PC-3 (cell line): ENCODE measurements around the gene SAMHD1. TPM values are rescaled to one million over a fixed set of nuclear protein-coding genes. Genes with fewer than 3 reads are reported as not detected.
"Not testable (repeated sequence)": the region's sequence is repeated elsewhere in the genome, so short reads cannot be mapped to it uniquely, and the experiment has no call there.

ENCODE experiments used
- ATAC-seq: fragments of 200-7000 bp; cut with Tn5 transposase; 2 replicates; pipeline ENCODE4 v1.9.1; 2020; ENCODE audit warnings: mild to moderate bottlenecking, moderate library complexity
- BruUV-seq: library from RNA; stranded (reverse); fragments of 400-500 nt; replicated peaks from 2 replicates; lab custom pipeline; 2021; lab: Mats Ljungman, UMichigan
- CTCF ChIA-PET: fragments of 300-600 bp; sonication (Branson Sonifier 250); formaldehyde crosslinking; loops from one replicate; lab custom pipeline; 2022; ENCODE audit warnings: antibody characterized with exemption; lab: Charles Lee
- POLR2A ChIA-PET: fragments of 300-600 bp; sonication (Branson Sonifier 250); formaldehyde crosslinking; loops from one replicate; lab custom pipeline; 2022; ENCODE audit warnings: antibody characterized with exemption; ENCODE audit not compliant: unreplicated experiment; lab: Charles Lee
- DNase-seq: peaks from one replicate; pipeline ENCODE4 v3.0.0-alpha.2; 2015
- H2AFZ ChIP-seq: fragments of 300-600 bp; sonication (generic); 2 replicates; pipeline ENCODE4 v1.6.0; 2016; ENCODE audit warnings: antibody characterized with exemption, low read length
- H3F3A ChIP-seq: fragments of 300-600 bp; sonication (generic); one replicate; pipeline ENCODE4 v1.6.0; 2017; ENCODE audit warnings: antibody characterized with exemption, low read length, control low read depth, mild to moderate bottlenecking; ENCODE audit not compliant: unreplicated experiment
- H3K27ac ChIP-seq: fragments of 300-600 bp; sonication (generic); 2 replicates; pipeline ENCODE4 v1.5.1; 2016; ENCODE audit warnings: mild to moderate bottlenecking, low read length
- H3K27me3 ChIP-seq: fragments of 300-600 bp; sonication (generic); 2 replicates; pipeline ENCODE4 v1.6.1; 2016; ENCODE audit warnings: low read length, mixed read lengths
- H3K36me3 ChIP-seq: fragments of 300-600 bp; sonication (generic); 2 replicates; pipeline ENCODE4 v1.6.1; 2016; ENCODE audit warnings: low read depth, mixed run types, low read length, mixed read lengths
- H3K4me1 ChIP-seq: fragments of 300-600 bp; sonication (generic); 2 replicates; pipeline ENCODE4 v1.5.1; 2016; ENCODE audit warnings: low read length; ENCODE audit not compliant: insufficient read depth
- H3K4me2 ChIP-seq: fragments of 300-600 bp; sonication (generic); 2 replicates; pipeline ENCODE4 v1.6.0; 2016; ENCODE audit warnings: low read length
- H3K4me3 ChIP-seq: fragments of 300-600 bp; sonication (generic); 2 replicates; pipeline ENCODE4 v1.5.1; 2016; ENCODE audit warnings: mild to moderate bottlenecking, low read length, mixed read lengths
- H3K79me2 ChIP-seq: fragments of 300-600 bp; sonication (generic); 2 replicates; pipeline ENCODE4 v1.6.1; 2017; ENCODE audit warnings: low read length, mixed read lengths
- H3K9ac ChIP-seq: fragments of 300-600 bp; sonication (generic); 2 replicates; pipeline ENCODE4 v1.6.0; 2016; ENCODE audit warnings: mild to moderate bottlenecking, low read length
- H3K9me2 ChIP-seq: fragments of 300-600 bp; sonication (generic); replicated peaks from 2 replicates; pipeline ENCODE4 v1.6.1; 2016; ENCODE audit warnings: mixed run types, low read length, mixed read lengths
- H3K9me3 ChIP-seq: fragments of 300-600 bp; sonication (generic); 2 replicates; pipeline ENCODE4 v1.6.1; 2016; ENCODE audit warnings: low read length, mixed read lengths
- H4K20me1 ChIP-seq: fragments of 300-600 bp; sonication (generic); 2 replicates; pipeline ENCODE4 v1.6.1; 2016; ENCODE audit warnings: low read length, mixed read lengths
- EZH2 ChIP-seq: fragments of 300-600 bp; sonication (generic); IDR thresholded peaks from one replicate; pipeline ENCODE4 v1.6.1; 2017; ENCODE audit warnings: antibody characterized with exemption, mild to moderate bottlenecking, low read length; ENCODE audit not compliant: unreplicated experiment
- EZH2phosphoT487 ChIP-seq: fragments of 300-600 bp; sonication (generic); IDR thresholded peaks from 2 replicates; pipeline ENCODE4 v1.6.1; 2018; ENCODE audit warnings: mild to moderate bottlenecking, antibody characterized with exemption, low read length, borderline replicate concordance
- intact Hi-C: fragments of 100-400 bp; cut with micrococcal nuclease; formaldehyde crosslinking; loops from 2 replicates; pipeline ENCODE4 v1.9.0; 2023
- total RNA-seq: library from RNA; depleted of rRNA; stranded (reverse); fragments of >200 nt; gene quantifications from 2 replicates; pipeline ENCODE4 v1.2.3, GENCODE V29; 2014
- TF ChIP-seq, protein P1 (sequence below): fragments of 300-600 bp; sonication (generic); conservative IDR thresholded peaks from 2 replicates; pipeline ENCODE4 v1.5.1; 2017; ENCODE audit warnings: antibody characterized with exemption, low read depth, mild to moderate bottlenecking, low read length

The SAMHD1 gene
- total RNA-seq, 1 experiment from 2014 or later, result 24.2 TPM

DNA sequence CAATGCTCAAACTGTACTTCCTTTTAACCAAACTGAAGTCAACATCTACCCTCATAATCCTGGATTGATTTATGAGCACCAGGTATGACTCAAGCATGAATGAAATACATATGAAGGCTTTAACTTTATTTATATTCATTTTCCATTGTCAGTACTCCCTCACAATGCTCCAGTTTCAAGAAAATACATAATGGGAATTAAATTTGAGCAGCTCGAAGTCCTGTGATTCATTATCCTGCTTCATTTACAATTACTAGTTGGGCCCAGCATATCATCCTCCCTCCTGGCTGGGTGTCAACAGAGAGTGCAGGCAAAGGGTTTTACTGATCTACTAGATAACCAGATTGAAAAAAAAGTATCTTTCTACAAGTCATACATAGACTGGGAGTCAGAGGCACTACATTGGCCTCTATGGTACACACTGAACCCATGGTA is 10.1 kb downstream of the SAMHD1 start:
- peak; percentile 55 for DNase-seq

DNA sequence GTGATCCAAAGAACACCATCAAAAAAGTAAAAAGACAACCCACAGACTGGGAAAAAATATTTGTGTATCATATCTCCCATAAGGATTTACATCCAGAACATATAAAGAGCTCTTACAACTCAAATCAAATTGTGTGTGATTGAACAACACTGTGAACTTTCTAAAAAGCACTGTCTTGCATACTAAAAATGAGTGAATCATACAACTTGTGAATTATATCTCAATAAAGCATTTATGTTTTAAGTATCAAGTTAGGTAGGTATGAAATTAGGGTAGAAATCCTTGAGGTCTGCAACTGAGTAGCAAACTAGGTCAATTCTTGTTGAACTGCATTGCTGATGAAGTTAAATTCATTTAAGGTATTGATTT is 14.1 kb downstream of the SAMHD1 start:
- H2AFZ ChIP-seq, result no peak overlapping the region
- intact Hi-C loops, result no loop called here
- H3K4me2 ChIP-seq, result no peak overlapping the region
- no peaks in the 10 kb centered on the region for H3K9me2 ChIP-seq
- no peak for ATAC-seq
- H3K4me1 ChIP-seq, result peaks cover 13% of the 10 kb centered on the region
- no peak for DNase-seq
- no peaks in the 10 kb centered on the region for H4K20me1 ChIP-seq
- H3K9ac ChIP-seq, result no peak overlapping the region
- no peaks in the 10 kb centered on the region for H3K9me3 ChIP-seq
- no peak overlapping the region for H3K27ac ChIP-seq
- TF ChIP-seq, protein P1, sequence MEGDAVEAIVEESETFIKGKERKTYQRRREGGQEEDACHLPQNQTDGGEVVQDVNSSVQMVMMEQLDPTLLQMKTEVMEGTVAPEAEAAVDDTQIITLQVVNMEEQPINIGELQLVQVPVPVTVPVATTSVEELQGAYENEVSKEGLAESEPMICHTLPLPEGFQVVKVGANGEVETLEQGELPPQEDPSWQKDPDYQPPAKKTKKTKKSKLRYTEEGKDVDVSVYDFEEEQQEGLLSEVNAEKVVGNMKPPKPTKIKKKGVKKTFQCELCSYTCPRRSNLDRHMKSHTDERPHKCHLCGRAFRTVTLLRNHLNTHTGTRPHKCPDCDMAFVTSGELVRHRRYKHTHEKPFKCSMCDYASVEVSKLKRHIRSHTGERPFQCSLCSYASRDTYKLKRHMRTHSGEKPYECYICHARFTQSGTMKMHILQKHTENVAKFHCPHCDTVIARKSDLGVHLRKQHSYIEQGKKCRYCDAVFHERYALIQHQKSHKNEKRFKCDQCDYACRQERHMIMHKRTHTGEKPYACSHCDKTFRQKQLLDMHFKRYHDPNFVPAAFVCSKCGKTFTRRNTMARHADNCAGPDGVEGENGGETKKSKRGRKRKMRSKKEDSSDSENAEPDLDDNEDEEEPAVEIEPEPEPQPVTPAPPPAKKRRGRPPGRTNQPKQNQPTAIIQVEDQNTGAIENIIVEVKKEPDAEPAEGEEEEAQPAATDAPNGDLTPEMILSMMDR, result no peak
- no TSS peak for BruUV-seq
- H3K27me3 ChIP-seq, result no peaks in the 10 kb centered on the region
- no peak overlapping the region for H3K4me3 ChIP-seq
- no peaks in the 10 kb centered on the region for H3F3A ChIP-seq
- ChIA-PET CTCF (no interaction called here), POLR2A (no interaction called here)
- H3K36me3 ChIP-seq, result no peaks in the 10 kb centered on the region; the same call in 1 of the 2 replicates
- no peaks in the 10 kb centered on the region for H3K79me2 ChIP-seq

More for the DNA sequence above, 10.1 kb downstream of the SAMHD1 start:
- no peaks in the 10 kb centered on the region for H3K79me2 ChIP-seq
- H3K4me2 ChIP-seq, result no peak overlapping the region
- no peak overlapping the region for H3K27ac ChIP-seq
- TF ChIP-seq EZH2phosphoT487, result no peak
- TF ChIP-seq, protein P1, result no peak
- TF ChIP-seq EZH2, result no peak
- H3K27me3 ChIP-seq, result no peaks in the 10 kb centered on the region
- no peaks in the 10 kb centered on the region for H3K9me3 ChIP-seq
- H3K9ac ChIP-seq, result no peak overlapping the region
- no peak overlapping the region for H2AFZ ChIP-seq
- peaks cover 10% of the 10 kb centered on the region for H3K4me1 ChIP-seq
- no peaks in the 10 kb centered on the region for H3K9me2 ChIP-seq
- ChIA-PET CTCF (no interaction called here), POLR2A (no interaction called here)
- intact Hi-C loops, result no loop called here
- H3K4me3 ChIP-seq, result no peak overlapping the region
- H3F3A ChIP-seq, result no peaks in the 10 kb centered on the region
- no peaks in the 10 kb centered on the region for H4K20me1 ChIP-seq
- ATAC-seq, result peak; percentile 88
- BruUV-seq, result no TSS peak
- H3K36me3 ChIP-seq, result no peaks in the 10 kb centered on the region; the same call in 1 of the 2 replicates

DNA sequence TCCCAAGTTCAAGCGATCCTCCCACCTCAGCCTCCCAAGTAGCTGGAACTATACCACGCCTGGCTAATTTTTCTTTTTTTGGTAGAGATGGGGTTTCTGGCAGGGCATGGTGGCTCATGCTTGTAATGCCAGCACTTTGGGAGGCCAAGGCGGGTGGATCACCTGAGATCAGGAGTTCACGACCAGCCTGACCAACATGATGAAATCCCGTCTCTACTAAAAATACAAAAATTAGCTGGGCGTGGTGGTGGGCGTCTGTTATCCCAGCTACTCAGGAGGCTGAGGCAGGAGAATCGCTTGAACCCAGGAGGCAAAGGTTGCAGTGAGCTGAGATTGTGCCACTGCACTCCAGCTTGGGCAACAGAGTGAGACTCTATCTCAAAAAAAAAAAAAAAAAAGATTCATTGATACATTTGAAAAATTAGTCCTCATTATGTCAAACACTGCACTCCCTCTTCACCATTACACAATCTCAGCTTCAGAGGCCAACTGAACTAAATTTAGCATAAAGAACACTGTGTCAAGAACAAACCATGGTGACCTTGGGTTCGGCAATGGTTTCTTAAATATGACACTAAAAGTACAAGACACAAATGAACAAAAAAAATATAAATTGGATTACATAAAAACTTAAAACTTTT is 14.6 kb downstream of the SAMHD1 start:
- POLR2A ChIA-PET, H3K27ac ChIP-seq, H3K36me3 ChIP-seq: not testable (repeated sequence)

More for the DNA sequence above, 14.6 kb downstream of the SAMHD1 start:
- H3K9me3 ChIP-seq, H3K79me2 ChIP-seq, H3K27me3 ChIP-seq, H3K4me2 ChIP-seq, H3F3A ChIP-seq, CTCF ChIA-PET, DNase-seq, H3K9me2 ChIP-seq, intact Hi-C loops, H3K9ac ChIP-seq, BruUV-seq, ATAC-seq, H2AFZ ChIP-seq, H4K20me1 ChIP-seq, H3K4me3 ChIP-seq: not testable (repeated sequence)
- H3K4me1 ChIP-seq, result peaks cover 13% of the 10 kb centered on the region
